HG02884 (cell line): ENCODE results near the gene DPPA2.
"Not testable (repeated sequence)": the region's sequence is repeated elsewhere in the genome, so short reads cannot be mapped to it uniquely, and the experiment has no call there.

Source experiments
- ATAC-seq: cut with Tn5 transposase; IDR thresholded peaks from one replicate; pipeline ENCODE4 v1.9.1; 2021; ENCODE audit warnings: mild to moderate bottlenecking, moderate library complexity; ENCODE audit not compliant: unreplicated experiment

DPPA2 gene

GRCh38 chr3:109316162-109316730 lies at the start of gene DPPA2:
Gene DPPA2 (minus strand): TSS chr3:109316517. CDS start chr3:109314542, 1,975 bp downstream.
- no peak for ATAC-seq

- ATAC-seq = no peak
Measured at GRCh38 chr3:109364088-109364487, 47.8 kb upstream of the DPPA2 start.

- ATAC-seq = no peak
Measured at GRCh38 chr3:109363634-109364033, 47.3 kb upstream of the DPPA2 start.

- ATAC-seq = no peak
Measured at GRCh38 chr3:109362823-109363222, 46.5 kb upstream of the DPPA2 start.

- not testable (repeated sequence) for ATAC-seq
Measured at GRCh38 chr3:109358809-109359208, 42.5 kb upstream of the DPPA2 start.

- ATAC-seq = no peak
Measured at GRCh38 chr3:109356442-109357155, 40.3 kb upstream of the DPPA2 start.

GRCh38 chr3:109355625-109356441 lies 39.5 kb upstream of the DPPA2 start:
- no peak for ATAC-seq

- ATAC-seq = no peak
Measured at GRCh38 chr3:109353057-109353456, 36.7 kb upstream of the DPPA2 start.

- no peak for ATAC-seq
Measured at GRCh38 chr3:109351231-109351630, 34.9 kb upstream of the DPPA2 start.

- ATAC-seq = no peak
Measured at GRCh38 chr3:109346770-109347295, 30.5 kb upstream of the DPPA2 start.

- no peak for ATAC-seq
Measured at GRCh38 chr3:109346099-109346498, 29.8 kb upstream of the DPPA2 start.

- ATAC-seq = no peak
Measured at GRCh38 chr3:109339714-109340648, 23.7 kb upstream of the DPPA2 start.

- ATAC-seq = no peak
Measured at GRCh38 chr3:109339197-109339596, 22.9 kb upstream of the DPPA2 start.

GRCh38 chr3:109338322-109338721 lies 22.0 kb upstream of the DPPA2 start:
- no peak for ATAC-seq

GRCh38 chr3:109337393-109337792 lies 21.1 kb upstream of the DPPA2 start, which contains the start of gene DPPA4:
Gene DPPA4 (minus strand): TSS chr3:109337546. CDS start chr3:109337517, 29 bp downstream.
- ATAC-seq = no peak

- no peak for ATAC-seq
Measured at GRCh38 chr3:109336291-109336861, 20.1 kb upstream of the DPPA2 start.

GRCh38 chr3:109334572-109334971 lies 18.3 kb upstream of the DPPA2 start:
- ATAC-seq = no peak

- ATAC-seq = no peak
Measured at GRCh38 chr3:109331692-109332091, 15.4 kb upstream of the DPPA2 start.

- ATAC-seq = no peak
Measured at GRCh38 chr3:109330405-109330804, 14.1 kb upstream of the DPPA2 start.

- ATAC-seq = no peak
Measured at GRCh38 chr3:109328202-109328601, 11.9 kb upstream of the DPPA2 start.
